K562 (cell line): Measurements from ENCODE around the gene MRI1. TPM values are rescaled to one million over a fixed set of nuclear protein-coding genes. Genes with fewer than 3 reads are reported as not detected.

Experiments used
- MBD2 ChIP-seq: sonication (generic); IDR thresholded peaks from 2 replicates; pipeline ENCODE4 v1.6.1; 2016; ENCODE audit warnings: low read depth, borderline replicate concordance
- NR1H2 ChIP-seq: sonication (generic); formaldehyde crosslinking; IDR thresholded peaks from 2 replicates; pipeline ENCODE4 v1.4.0; 2020; ENCODE audit warnings: mild to moderate bottlenecking, missing genetic modification reagents
- POLR2A ChIP-seq: fragments of 450-650 bp; conservative IDR thresholded peaks from 2 replicates; pipeline ENCODE4 v1.6.1; 2016
- PRPF4 ChIP-seq: fragments of 200-400 bp; formaldehyde crosslinking; IDR thresholded peaks from one replicate; pipeline ENCODE4 v1.6.1; 2017; ENCODE audit warnings: low read length, low read depth, mild to moderate bottlenecking; ENCODE audit not compliant: insufficient read depth, poor library complexity, severe bottlenecking
- RUNX1 ChIP-seq: sonication (generic); IDR thresholded peaks from 2 replicates; pipeline ENCODE4 v1.6.1; 2016; ENCODE audit warnings: antibody characterized with exemption, low read depth
- SMC3 ChIP-seq: conservative IDR thresholded peaks from 2 replicates; pipeline ENCODE4 v1.6.1; 2011; ENCODE audit warnings: low read depth, low read length, improper control_type of control experiment; ENCODE audit not compliant: insufficient read depth
- SREBF2 ChIP-seq: sonication (generic); formaldehyde crosslinking; IDR thresholded peaks from 2 replicates; pipeline ENCODE4 v1.4.0; 2020; ENCODE audit warnings: mild to moderate bottlenecking, missing genetic modification reagents
- TRIM24 ChIP-seq, 2 experiments: fragments of 450-650 bp; IDR thresholded peaks; 2 replicates each; pipeline ENCODE4 v1.6.1; 2016
- ZBTB17 ChIP-seq: fragments of 450-650 bp; formaldehyde crosslinking; IDR thresholded peaks from 2 replicates; pipeline ENCODE4 v1.4.0; 2020; ENCODE audit warnings: mild to moderate bottlenecking
- ZBTB7A ChIP-seq: IDR thresholded peaks from 2 replicates; pipeline ENCODE4 v1.6.1; 2011; ENCODE audit warnings: low read depth, mild to moderate bottlenecking, low read length, moderate library complexity, borderline replicate concordance; ENCODE audit not compliant: control insufficient read depth
- ZNF239 ChIP-seq: fragments of 250-450 bp; sonication (Bioruptor Pico); IDR thresholded peaks from 2 replicates; pipeline ENCODE4 v1.4.0; 2020; ENCODE audit warnings: mild to moderate bottlenecking
- ZNF408 ChIP-seq: fragments of 250-450 bp; sonication (Bioruptor Pico); IDR thresholded peaks from 2 replicates; pipeline ENCODE4 v1.4.0; 2020; ENCODE audit warnings: low read depth, mild to moderate bottlenecking, moderate library complexity
- ZNF57 ChIP-seq: fragments of 450-650 bp; formaldehyde crosslinking; IDR thresholded peaks from 2 replicates; pipeline ENCODE4 v1.4.0; 2020; ENCODE audit warnings: mild to moderate bottlenecking, moderate library complexity
- polyA plus RNA-seq, 8 experiments: library from polyadenylated mRNA; depleted of rRNA in 4 of 8; stranded (reverse) in 5 of 8; unstranded in 3 of 8; fragments of >200 nt; fragmentation: Nextera tagmentation in 2 of 8; fragmentation: Illumina TruSeq in 1 of 8; extraction: Ambion mirVana in 2 of 8; extraction: Trizol in 1 of 8; gene quantifications; 2 replicates each; pipeline versions ENCODE4 v1.2.1 to v1.2.3, GENCODE V29; 2011 to 2014; ENCODE audit warnings: inconsistent platforms in 1 of 8, missing spikeins in 1 of 8
- total RNA-seq, 7 experiments: library from RNA; depleted of rRNA in 6 of 7; stranded (reverse); fragments of >200 nt in 6 of 7; fragmentation: Illumina TruSeq in 2 of 7; extraction: Trizol in 2 of 7; gene quantifications; 2 replicates each; pipeline versions ENCODE4 v1.2.1 to v1.2.3, GENCODE V29; 2011 to 2021; ENCODE audit warnings: low replicate concordance in 1 of 7
- TF ChIP-seq, protein P1 (sequence below): sonication (generic); formaldehyde crosslinking; IDR thresholded peaks from 2 replicates; pipeline ENCODE4 v1.9.0; 2022; ENCODE audit warnings: mild to moderate bottlenecking, missing genetic modification reagents
- TF ChIP-seq, protein P2 (sequence below), 2 experiments: fragments of 450-650 bp in 1 of 2; sonication (generic) in 1 of 2; formaldehyde crosslinking in 1 of 2; IDR thresholded peaks; 2 replicates each; pipeline versions ENCODE4 v1.7.1 to v1.9.0; 2016 to 2022; ENCODE audit warnings: inconsistent platforms in 1 of 2, mild to moderate bottlenecking in 1 of 2, missing genetic modification reagents in 1 of 2
- TF ChIP-seq, protein P3 (sequence below), 2 experiments: fragments of 250-450 bp in 1 of 2; fragments of 450-650 bp in 1 of 2; sonication (Bioruptor Pico) in 1 of 2; IDR thresholded peaks; 2 replicates each; pipeline versions ENCODE4 v1.6.1 to v1.8.0; 2016 to 2021; ENCODE audit warnings: mild to moderate bottlenecking in 2 of 2, moderate library complexity in 2 of 2, missing compliant biosample characterization in 1 of 2, missing genetic modification characterization in 1 of 2

Gene MRI1
- total and polyA plus RNA-seq, 9 of the 15 experiments (the other 6 are each of a cell fraction or from before 2014, with no cell fraction given), result 5.5 to 57.4 (median 28.2) TPM

DNA sequence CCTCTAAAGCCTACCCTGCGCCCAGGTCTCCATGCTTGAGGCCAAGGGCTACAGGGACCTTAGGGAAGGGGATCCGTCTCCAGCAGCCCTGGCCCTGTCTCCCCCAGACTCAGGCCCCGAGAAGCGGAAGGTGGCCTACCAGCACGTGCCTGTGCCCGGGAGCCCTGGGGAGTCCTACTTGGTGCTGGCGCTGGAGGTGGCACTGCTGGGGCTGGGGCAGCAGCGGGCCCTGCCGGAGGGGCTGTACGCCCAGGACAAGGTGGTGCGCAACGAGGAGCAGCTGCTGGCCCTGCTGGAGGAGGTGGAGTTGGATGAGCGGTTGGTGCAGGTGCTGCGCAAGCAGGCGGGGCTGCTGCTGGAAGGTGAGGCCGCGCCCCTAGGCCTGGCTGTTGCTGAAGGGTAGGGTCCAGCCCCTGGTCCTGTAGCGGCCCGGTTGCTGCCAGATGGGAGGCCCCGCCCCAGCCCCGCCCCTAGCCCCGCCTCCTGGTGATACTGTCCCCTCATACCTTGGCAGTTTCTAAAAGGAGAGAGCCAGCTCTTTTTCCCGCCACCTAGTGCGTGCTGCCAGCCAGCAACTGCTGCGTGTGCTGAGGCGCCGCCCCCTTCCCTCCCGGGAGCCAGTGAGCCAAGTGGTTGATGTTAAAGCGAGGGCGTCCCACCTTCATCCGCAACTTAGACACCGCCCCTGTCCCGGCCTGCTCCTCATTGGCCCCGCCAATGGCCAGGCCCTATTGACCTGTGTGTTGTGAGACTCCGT is 53.5 kb downstream of the MRI1 start (continued):
- no peak for TF ChIP-seq MBD2
- TF ChIP-seq ZBTB7A, result peak; percentile 59; the same call in 1 of the 2 replicates
- peak; percentile 72 for TF ChIP-seq POLR2A
- no peak for TF ChIP-seq ZNF57 (CRISPR knock-in tag)
- TF ChIP-seq SMC3, result no peak
- TF ChIP-seq ZNF239 (CRISPR knock-in tag), result no peak
- TF ChIP-seq, protein P1, sequence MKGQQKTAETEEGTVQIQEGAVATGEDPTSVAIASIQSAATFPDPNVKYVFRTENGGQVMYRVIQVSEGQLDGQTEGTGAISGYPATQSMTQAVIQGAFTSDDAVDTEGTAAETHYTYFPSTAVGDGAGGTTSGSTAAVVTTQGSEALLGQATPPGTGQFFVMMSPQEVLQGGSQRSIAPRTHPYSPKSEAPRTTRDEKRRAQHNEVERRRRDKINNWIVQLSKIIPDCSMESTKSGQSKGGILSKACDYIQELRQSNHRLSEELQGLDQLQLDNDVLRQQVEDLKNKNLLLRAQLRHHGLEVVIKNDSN, result peak; percentile 59; the same call in 1 of the 2 replicates
- TF ChIP-seq SREBF2 (CRISPR knock-in tag), result no peak
- TF ChIP-seq ZBTB17 (CRISPR knock-in tag), result no peak
- no peak for TF ChIP-seq PRPF4
- no peak for TF ChIP-seq TRIM24 (IDR thresholded peaks at IDR 0.05)
- TF ChIP-seq NR1H2 (CRISPR knock-in tag), result no peak
- no peak for TF ChIP-seq RUNX1
- TF ChIP-seq, protein P2, sequence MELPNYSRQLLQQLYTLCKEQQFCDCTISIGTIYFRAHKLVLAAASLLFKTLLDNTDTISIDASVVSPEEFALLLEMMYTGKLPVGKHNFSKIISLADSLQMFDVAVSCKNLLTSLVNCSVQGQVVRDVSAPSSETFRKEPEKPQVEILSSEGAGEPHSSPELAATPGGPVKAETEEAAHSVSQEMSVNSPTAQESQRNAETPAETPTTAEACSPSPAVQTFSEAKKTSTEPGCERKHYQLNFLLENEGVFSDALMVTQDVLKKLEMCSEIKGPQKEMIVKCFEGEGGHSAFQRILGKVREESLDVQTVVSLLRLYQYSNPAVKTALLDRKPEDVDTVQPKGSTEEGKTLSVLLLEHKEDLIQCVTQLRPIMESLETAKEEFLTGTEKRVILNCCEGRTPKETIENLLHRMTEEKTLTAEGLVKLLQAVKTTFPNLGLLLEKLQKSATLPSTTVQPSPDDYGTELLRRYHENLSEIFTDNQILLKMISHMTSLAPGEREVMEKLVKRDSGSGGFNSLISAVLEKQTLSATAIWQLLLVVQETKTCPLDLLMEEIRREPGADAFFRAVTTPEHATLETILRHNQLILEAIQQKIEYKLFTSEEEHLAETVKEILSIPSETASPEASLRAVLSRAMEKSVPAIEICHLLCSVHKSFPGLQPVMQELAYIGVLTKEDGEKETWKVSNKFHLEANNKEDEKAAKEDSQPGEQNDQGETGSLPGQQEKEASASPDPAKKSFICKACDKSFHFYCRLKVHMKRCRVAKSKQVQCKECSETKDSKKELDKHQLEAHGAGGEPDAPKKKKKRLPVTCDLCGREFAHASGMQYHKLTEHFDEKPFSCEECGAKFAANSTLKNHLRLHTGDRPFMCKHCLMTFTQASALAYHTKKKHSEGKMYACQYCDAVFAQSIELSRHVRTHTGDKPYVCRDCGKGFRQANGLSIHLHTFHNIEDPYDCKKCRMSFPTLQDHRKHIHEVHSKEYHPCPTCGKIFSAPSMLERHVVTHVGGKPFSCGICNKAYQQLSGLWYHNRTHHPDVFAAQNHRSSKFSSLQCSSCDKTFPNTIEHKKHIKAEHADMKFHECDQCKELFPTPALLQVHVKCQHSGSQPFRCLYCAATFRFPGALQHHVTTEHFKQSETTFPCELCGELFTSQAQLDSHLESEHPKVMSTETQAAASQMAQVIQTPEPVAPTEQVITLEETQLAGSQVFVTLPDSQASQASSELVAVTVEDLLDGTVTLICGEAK (IDR thresholded peaks at IDR 0.05), result no peak
- TF ChIP-seq, protein P2 (CRISPR knock-in tag; IDR thresholded peaks at IDR 0.05), result no peak
- no peak for TF ChIP-seq ZNF408 (CRISPR knock-in tag)
- TF ChIP-seq, protein P3, sequence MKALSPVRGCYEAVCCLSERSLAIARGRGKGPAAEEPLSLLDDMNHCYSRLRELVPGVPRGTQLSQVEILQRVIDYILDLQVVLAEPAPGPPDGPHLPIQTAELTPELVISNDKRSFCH (CRISPR knock-in tag; IDR thresholded peaks at IDR 0.05), result no peak
- TF ChIP-seq, protein P3 (tag; IDR thresholded peaks at IDR 0.05), result peak; percentile 35; the same call in 1 of the 2 replicates
